ENCODE data around the gene RRAGD.

DNA sequence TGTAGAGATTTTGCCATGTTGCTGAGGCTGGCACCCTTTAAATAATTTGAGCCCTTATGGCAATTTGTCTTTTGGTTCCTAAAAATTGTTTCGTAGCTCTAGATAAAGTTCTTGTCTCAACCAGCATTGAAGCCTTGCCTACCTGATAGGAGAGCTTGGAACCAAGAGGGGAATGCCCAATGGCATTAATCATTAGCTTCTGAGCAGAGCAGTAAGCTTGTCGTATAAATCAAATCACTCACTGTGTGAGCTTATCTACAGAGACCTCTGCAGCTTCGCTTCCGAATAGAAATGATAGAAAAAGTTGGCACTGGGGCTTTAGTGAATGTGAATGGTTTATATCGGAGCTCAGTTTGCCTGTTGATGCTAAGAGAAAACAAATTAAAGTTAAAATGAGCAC lies 31.6 kb upstream of the RRAGD start:
- TF ChIP-seq, protein P1, sequence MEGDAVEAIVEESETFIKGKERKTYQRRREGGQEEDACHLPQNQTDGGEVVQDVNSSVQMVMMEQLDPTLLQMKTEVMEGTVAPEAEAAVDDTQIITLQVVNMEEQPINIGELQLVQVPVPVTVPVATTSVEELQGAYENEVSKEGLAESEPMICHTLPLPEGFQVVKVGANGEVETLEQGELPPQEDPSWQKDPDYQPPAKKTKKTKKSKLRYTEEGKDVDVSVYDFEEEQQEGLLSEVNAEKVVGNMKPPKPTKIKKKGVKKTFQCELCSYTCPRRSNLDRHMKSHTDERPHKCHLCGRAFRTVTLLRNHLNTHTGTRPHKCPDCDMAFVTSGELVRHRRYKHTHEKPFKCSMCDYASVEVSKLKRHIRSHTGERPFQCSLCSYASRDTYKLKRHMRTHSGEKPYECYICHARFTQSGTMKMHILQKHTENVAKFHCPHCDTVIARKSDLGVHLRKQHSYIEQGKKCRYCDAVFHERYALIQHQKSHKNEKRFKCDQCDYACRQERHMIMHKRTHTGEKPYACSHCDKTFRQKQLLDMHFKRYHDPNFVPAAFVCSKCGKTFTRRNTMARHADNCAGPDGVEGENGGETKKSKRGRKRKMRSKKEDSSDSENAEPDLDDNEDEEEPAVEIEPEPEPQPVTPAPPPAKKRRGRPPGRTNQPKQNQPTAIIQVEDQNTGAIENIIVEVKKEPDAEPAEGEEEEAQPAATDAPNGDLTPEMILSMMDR (IDR thresholded peaks at IDR 0.05 in 4 of 5, conservative IDR thresholded peaks at IDR 0.05 in 1 of 5) = no peak
- TF ChIP-seq POLR2A (IDR thresholded peaks at IDR 0.05) = no peak
